ENCODE results near the gene KCNJ6.

Gene KCNJ6

GRCh38 chr21:37896788-37897187 is 19.5 kb downstream of the KCNJ6 start:
- TF ChIP-seq, protein P1, sequence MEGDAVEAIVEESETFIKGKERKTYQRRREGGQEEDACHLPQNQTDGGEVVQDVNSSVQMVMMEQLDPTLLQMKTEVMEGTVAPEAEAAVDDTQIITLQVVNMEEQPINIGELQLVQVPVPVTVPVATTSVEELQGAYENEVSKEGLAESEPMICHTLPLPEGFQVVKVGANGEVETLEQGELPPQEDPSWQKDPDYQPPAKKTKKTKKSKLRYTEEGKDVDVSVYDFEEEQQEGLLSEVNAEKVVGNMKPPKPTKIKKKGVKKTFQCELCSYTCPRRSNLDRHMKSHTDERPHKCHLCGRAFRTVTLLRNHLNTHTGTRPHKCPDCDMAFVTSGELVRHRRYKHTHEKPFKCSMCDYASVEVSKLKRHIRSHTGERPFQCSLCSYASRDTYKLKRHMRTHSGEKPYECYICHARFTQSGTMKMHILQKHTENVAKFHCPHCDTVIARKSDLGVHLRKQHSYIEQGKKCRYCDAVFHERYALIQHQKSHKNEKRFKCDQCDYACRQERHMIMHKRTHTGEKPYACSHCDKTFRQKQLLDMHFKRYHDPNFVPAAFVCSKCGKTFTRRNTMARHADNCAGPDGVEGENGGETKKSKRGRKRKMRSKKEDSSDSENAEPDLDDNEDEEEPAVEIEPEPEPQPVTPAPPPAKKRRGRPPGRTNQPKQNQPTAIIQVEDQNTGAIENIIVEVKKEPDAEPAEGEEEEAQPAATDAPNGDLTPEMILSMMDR (IDR thresholded peaks at IDR 0.05; ENCODE audit: control insufficient read depth, insufficient read depth, low read depth, low read length, missing control alignments), result no peak
- DNase-seq (ENCODE audit: low read depth), result no peak
- no peak overlapping the region for H3K4me3 ChIP-seq (ENCODE audit: control insufficient read depth, low read depth, low read length)

- H3K4me3 ChIP-seq (ENCODE audit: control insufficient read depth, low read depth, low read length), result no peak overlapping the region
- DNase-seq (ENCODE audit: low read depth), result no peak
- TF ChIP-seq, protein P1 (IDR thresholded peaks at IDR 0.05; ENCODE audit: control insufficient read depth, insufficient read depth, low read depth, low read length, missing control alignments), result no peak
Observed at GRCh38 chr21:37891972-37892371, 24.3 kb downstream of the KCNJ6 start.

DNA sequence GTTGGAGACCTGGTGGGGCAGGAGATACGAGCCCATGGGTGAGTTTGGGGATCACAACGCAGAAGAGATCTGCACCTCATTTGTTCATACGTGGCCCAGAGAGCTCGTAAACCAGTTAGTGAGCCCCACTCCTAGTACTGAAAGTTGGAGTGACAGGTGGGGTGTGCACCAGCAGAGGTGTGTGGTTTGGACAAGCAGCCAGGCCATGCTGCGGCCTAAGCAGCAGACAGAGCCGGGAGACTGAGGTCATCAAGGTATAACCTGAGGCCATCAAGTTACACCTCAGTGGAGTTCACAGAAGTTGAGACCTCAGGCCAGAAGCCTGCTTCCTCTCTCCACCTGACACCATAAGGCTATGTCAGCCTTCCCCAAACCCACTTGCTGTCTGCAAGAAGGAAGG is 27.6 kb downstream of the KCNJ6 start:
- H3K4me3 ChIP-seq (ENCODE audit: control insufficient read depth, low read depth, low read length), result no peak overlapping the region
- DNase-seq (ENCODE audit: low read depth), result no peak
- TF ChIP-seq, protein P1 (IDR thresholded peaks at IDR 0.05; ENCODE audit: control insufficient read depth, insufficient read depth, low read depth, low read length, missing control alignments), result no peak

DNA sequence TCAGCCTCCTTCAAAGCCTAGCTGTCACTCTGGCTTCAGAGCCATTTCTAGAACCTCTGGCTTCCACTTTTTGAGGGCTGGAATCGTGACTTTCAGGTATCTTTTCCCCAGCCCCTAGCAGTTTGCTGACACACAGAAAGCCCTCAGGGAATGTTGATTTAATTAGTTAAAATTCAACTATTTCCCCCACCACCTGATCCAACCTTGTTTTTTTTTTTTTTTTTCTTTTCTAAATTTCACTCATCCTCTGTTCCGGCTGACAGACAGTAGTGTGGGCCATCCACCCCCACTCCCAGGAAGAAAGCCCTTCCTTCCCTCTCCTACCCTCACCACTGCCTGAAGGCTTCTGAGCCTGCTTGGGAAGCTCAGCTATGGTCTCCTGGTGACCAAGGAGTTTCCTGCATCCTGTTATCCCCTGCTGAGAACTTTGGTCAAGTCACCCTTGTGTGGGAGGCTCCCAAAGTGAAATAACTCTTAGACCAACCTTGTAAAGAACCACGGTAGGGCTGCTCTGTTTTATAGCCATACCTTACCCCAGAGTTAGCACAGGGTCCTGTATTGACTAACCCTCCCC is 29.4 kb downstream of the KCNJ6 start:
- DNase-seq (ENCODE audit: low read depth), result no peak
- no peak overlapping the region for H3K4me3 ChIP-seq (ENCODE audit: control insufficient read depth, low read depth, low read length)
- TF ChIP-seq, protein P1 (IDR thresholded peaks at IDR 0.05; ENCODE audit: control insufficient read depth, insufficient read depth, low read depth, low read length, missing control alignments), result no peak

DNA sequence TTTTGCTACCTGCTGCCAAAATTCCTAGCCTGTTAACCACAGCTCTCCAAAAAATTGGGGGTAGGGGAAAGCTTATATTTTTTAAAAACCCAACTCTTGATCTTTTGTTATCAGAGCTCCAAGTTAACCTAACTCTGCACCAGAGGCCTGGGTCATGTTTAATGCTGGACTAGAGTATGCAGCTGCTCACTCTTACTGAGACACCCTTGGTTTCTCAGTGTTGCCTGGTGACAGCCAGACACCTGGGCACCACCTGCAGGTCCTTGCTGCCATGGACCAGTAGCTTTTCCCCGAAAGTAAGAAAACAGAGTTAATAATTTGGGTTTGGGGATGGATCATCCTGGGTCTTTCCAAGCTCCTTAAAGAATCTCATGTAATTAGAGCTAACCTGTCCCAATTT is 30.1 kb downstream of the KCNJ6 start:
- no peak overlapping the region for H3K4me3 ChIP-seq (ENCODE audit: control insufficient read depth, low read depth, low read length)
- TF ChIP-seq, protein P1 (IDR thresholded peaks at IDR 0.05; ENCODE audit: control insufficient read depth, insufficient read depth, low read depth, low read length, missing control alignments), result no peak

GRCh38 chr21:37878946-37879660 is 37.2 kb downstream of the KCNJ6 start:
- H3K4me3 ChIP-seq (ENCODE audit: control insufficient read depth, low read depth, low read length), result no peak overlapping the region
- no peak for DNase-seq (ENCODE audit: low read depth)
- TF ChIP-seq, protein P1 (IDR thresholded peaks at IDR 0.05; ENCODE audit: control insufficient read depth, insufficient read depth, low read depth, low read length, missing control alignments), result no peak

More for the DNA sequence above, 30.1 kb downstream of the KCNJ6 start:
- DNase-seq (ENCODE audit: low read depth), result no peak

Measured in AG09309 (cell line).